Subcutaneous abdominal adipose tissue (tissue), 5 donors: ENCODE data around the gene HESX1.

ENCODE experiments used
- H3K27ac ChIP-seq: one replicate; pipeline ENCODE4 v1.7.0; 2013; ENCODE audit warnings: low read depth, mild to moderate bottlenecking, inconsistent platforms, low read length, moderate library complexity
- H3K27me3 ChIP-seq, 5 donors: one replicate each; pipeline ENCODE4 v1.7.0; 2013; ENCODE audit warnings: low read length in 5 of 5, inconsistent platforms in 1 of 5; ENCODE audit not compliant: control insufficient read depth in 5 of 5, insufficient read depth in 4 of 5
- H3K36me3 ChIP-seq, 5 donors: one replicate each; pipeline ENCODE4 v1.7.0; 2013; ENCODE audit warnings: low read length in 5 of 5; ENCODE audit not compliant: control insufficient read depth in 5 of 5, insufficient read depth in 5 of 5
- H3K4me1 ChIP-seq, 5 donors: one replicate each; pipeline ENCODE4 v1.7.0; 2013; ENCODE audit warnings: low read length in 5 of 5, mild to moderate bottlenecking in 3 of 5, moderate library complexity in 1 of 5; ENCODE audit not compliant: control insufficient read depth in 5 of 5, insufficient read depth in 5 of 5
- H3K4me3 ChIP-seq, 5 donors: one replicate each; pipeline ENCODE4 v1.7.0; 2013; ENCODE audit warnings: low read length in 5 of 5, low read depth in 1 of 5
- H3K9ac ChIP-seq, 5 donors: one replicate each; pipeline ENCODE4 v1.7.0; 2013; ENCODE audit warnings: low read length in 5 of 5, mild to moderate bottlenecking in 4 of 5, moderate library complexity in 3 of 5
- H3K9me3 ChIP-seq, 5 donors: one replicate each; pipeline ENCODE4 v1.7.0; 2013; ENCODE audit warnings: low read length in 5 of 5; ENCODE audit not compliant: control insufficient read depth in 5 of 5
- donor health status: healthy.
- donor health status: healthy.
- donor health status: healthy.
- donor health status: healthy.
- donor health status: healthy.

HESX1 gene

GRCh38 chr3:57199895-57200297, at the start of gene HESX1:
TSS of gene HESX1 (minus strand) at chr3:57199978. CDS start at chr3:57199918, 60 bp downstream.
- H3K4me3 ChIP-seq = no peak within 1 kb of the TSS
- no peaks in the 10 kb centered on the region for H3K4me1 ChIP-seq
- H3K27ac ChIP-seq = no peak within 1 kb of the TSS
- H3K27me3 ChIP-seq = peaks cover 0 to 2% (median 0%) of the 10 kb centered on the region in 5 donors
- H3K9ac ChIP-seq = no peak within 1 kb of the TSS
- no peaks in the 10 kb centered on the region for H3K36me3 ChIP-seq
- no peaks in the 10 kb centered on the region for H3K9me3 ChIP-seq

GRCh38 chr3:57244946-57245345, 45.2 kb upstream of the HESX1 start:
- Histone ChIP-seq H3K27me3 (no peaks in the 10 kb centered on the region), H3K4me1 (no peaks in the 10 kb centered on the region), H3K36me3 (peaks cover 48 to 86% (median 78%) of the 10 kb centered on the region in 5 donors), H3K9me3 (no peaks in the 10 kb centered on the region), H3K9ac (no peak overlapping the region), H3K4me3 (no peak overlapping the region), H3K27ac (no peak overlapping the region)

GRCh38 chr3:57234613-57235575, 35.1 kb upstream of the HESX1 start:
- H3K4me1 ChIP-seq = peaks cover 0 to 7% (median 0%) of the 10 kb centered on the region in 5 donors

GRCh38 chr3:57233799-57234198, 34.0 kb upstream of the HESX1 start:
- peaks cover 0 to 15% (median 8%) of the 10 kb centered on the region in 5 donors for H3K4me1 ChIP-seq
- no peak overlapping the region for H3K9ac ChIP-seq
- H3K36me3 ChIP-seq = peaks cover 6 to 17% (median 11%) of the 10 kb centered on the region in 5 donors
- no peaks in the 10 kb centered on the region for H3K27me3 ChIP-seq
- H3K27ac ChIP-seq = no peak overlapping the region
- H3K9me3 ChIP-seq = no peaks in the 10 kb centered on the region
- H3K4me3 ChIP-seq = no peak overlapping the region

More at GRCh38 chr3:57234613-57235575, 35.1 kb upstream of the HESX1 start:
- H3K9ac ChIP-seq = no peak overlapping the region
- H3K4me3 ChIP-seq = no peak overlapping the region
- peaks cover 8 to 22% (median 16%) of the 10 kb centered on the region in 5 donors for H3K36me3 ChIP-seq
- H3K27ac ChIP-seq = no peak overlapping the region
- no peaks in the 10 kb centered on the region for H3K27me3 ChIP-seq
- no peaks in the 10 kb centered on the region for H3K9me3 ChIP-seq

GRCh38 chr3:57230006-57230405, 30.2 kb upstream of the HESX1 start:
- Histone ChIP-seq H3K4me3 (no peak overlapping the region), H3K36me3 (no peaks in the 10 kb centered on the region), H3K27ac (no peak overlapping the region), H3K4me1 (peaks cover 0 to 25% (median 21%) of the 10 kb centered on the region in 5 donors), H3K9ac (no peak overlapping the region), H3K9me3 (no peaks in the 10 kb centered on the region), H3K27me3 (no peaks in the 10 kb centered on the region)

- Histone ChIP-seq H3K27ac (peak overlapping the region; percentile 91), H3K27me3 (no peaks in the 10 kb centered on the region), H3K9ac (peak overlapping the region; percentile 56 to 87 (median 83)), H3K36me3 (no peaks in the 10 kb centered on the region), H3K9me3 (no peaks in the 10 kb centered on the region), H3K4me1 (peaks cover 0 to 23% (median 19%) of the 10 kb centered on the region in 5 donors), H3K4me3 (peak overlapping the region; percentile 70 to 93 (median 84))
Measured at GRCh38 chr3:57227930-57228751, 28.4 kb upstream of the HESX1 start.

GRCh38 chr3:57227204-57227929, 27.6 kb upstream of the HESX1 start, which contains the start of gene APPL1:
TSS of gene APPL1 (plus strand) at chr3:57227729. CDS start at chr3:57227884, 155 bp downstream.
- Histone ChIP-seq H3K4me3 (peak within 1 kb of the TSS; percentile 70 to 93 (median 84)), H3K4me1 (peaks cover 0 to 23% (median 19%) of the 10 kb centered on the region in 5 donors), H3K9me3 (no peaks in the 10 kb centered on the region), H3K36me3 (no peaks in the 10 kb centered on the region), H3K9ac (peak within 1 kb of the TSS; percentile 56 to 87 (median 83)), H3K27me3 (no peaks in the 10 kb centered on the region), H3K27ac (peak within 1 kb of the TSS; percentile 91)

GRCh38 chr3:57226176-57226575, 26.4 kb upstream of the HESX1 start:
- no peak overlapping the region for H3K4me3 ChIP-seq
- no peaks in the 10 kb centered on the region for H3K27me3 ChIP-seq
- no peaks in the 10 kb centered on the region for H3K9me3 ChIP-seq
- no peaks in the 10 kb centered on the region for H3K36me3 ChIP-seq
- H3K9ac ChIP-seq = peak overlapping the region in 1 of 5 donors; percentile 73
- H3K27ac ChIP-seq = no peak overlapping the region
- peaks cover 0 to 23% (median 19%) of the 10 kb centered on the region in 5 donors for H3K4me1 ChIP-seq

- H3K4me1 ChIP-seq = peaks cover 0 to 23% (median 18%) of the 10 kb centered on the region in 5 donors
Measured at GRCh38 chr3:57224856-57225255, 25.1 kb upstream of the HESX1 start.

More at GRCh38 chr3:57224856-57225255, 25.1 kb upstream of the HESX1 start:
- H3K27me3 ChIP-seq = no peaks in the 10 kb centered on the region
- H3K9me3 ChIP-seq = no peaks in the 10 kb centered on the region
- H3K9ac ChIP-seq = no peak overlapping the region
- H3K36me3 ChIP-seq = no peaks in the 10 kb centered on the region
- no peak overlapping the region for H3K4me3 ChIP-seq
- no peak overlapping the region for H3K27ac ChIP-seq
